HCT116 (cell line): ENCODE measurements around the gene OIT3.

ENCODE experiments used
- POLR2A ChIP-seq: IDR thresholded peaks from 2 replicates; pipeline ENCODE4 v1.7.0; 2011; ENCODE audit warnings: borderline replicate concordance; ENCODE audit not compliant: insufficient read depth, insufficient read length; ENCODE audit errors: extremely low read depth
- POLR2AphosphoS5 ChIP-seq: IDR thresholded peaks from 2 replicates; pipeline ENCODE4 v1.6.1; 2011; ENCODE audit warnings: mild to moderate bottlenecking, low read depth, low read length, moderate library complexity
- SP1 ChIP-seq: IDR thresholded peaks from 2 replicates; pipeline ENCODE4 v1.6.1; 2012; ENCODE audit warnings: low read depth
- TF ChIP-seq, protein P1 (sequence below), 3 experiments: fragments of 200-600 bp in 1 of 3; sonication (generic) in 1 of 3; IDR thresholded peaks in 2 of 3; conservative IDR thresholded peaks in 1 of 3; 2 replicates each; pipeline ENCODE4 v1.5.1; 2012 to 2017; ENCODE audit warnings: low read depth in 2 of 3, low read length in 2 of 3, antibody characterized with exemption in 1 of 3, borderline replicate concordance in 1 of 3, control low read depth in 1 of 3, mild to moderate bottlenecking in 1 of 3, mixed read lengths in 1 of 3, mixed run types in 1 of 3, moderate library complexity in 1 of 3; ENCODE audit not compliant: insufficient read depth in 1 of 3
- TF ChIP-seq, protein P2 (sequence below): IDR thresholded peaks from 2 replicates; pipeline ENCODE4 v1.6.1; 2012
- TF ChIP-seq, protein P3 (sequence below): IDR thresholded peaks from 2 replicates; pipeline ENCODE4 v1.6.1; 2012; ENCODE audit warnings: low read depth

DNA sequence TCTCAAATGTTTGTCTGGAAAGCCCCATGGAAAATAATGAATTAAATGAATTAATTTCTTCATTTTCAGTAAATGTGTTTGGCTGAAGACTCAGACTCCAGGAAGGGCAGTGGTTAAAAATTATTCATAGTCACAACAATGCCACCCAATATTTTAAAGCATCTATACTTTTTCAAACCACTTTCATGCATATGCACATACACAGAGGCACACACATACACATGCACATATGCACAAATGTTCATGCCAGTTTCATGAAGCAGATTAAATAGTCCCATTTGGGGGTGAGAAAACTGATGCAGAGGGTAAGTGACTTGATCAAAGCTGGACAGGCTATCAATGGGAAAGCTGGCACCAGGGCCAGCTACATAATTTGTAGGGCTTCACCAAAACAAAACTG, 62.5 kb downstream of the OIT3 start:
- TF ChIP-seq, protein P1, sequence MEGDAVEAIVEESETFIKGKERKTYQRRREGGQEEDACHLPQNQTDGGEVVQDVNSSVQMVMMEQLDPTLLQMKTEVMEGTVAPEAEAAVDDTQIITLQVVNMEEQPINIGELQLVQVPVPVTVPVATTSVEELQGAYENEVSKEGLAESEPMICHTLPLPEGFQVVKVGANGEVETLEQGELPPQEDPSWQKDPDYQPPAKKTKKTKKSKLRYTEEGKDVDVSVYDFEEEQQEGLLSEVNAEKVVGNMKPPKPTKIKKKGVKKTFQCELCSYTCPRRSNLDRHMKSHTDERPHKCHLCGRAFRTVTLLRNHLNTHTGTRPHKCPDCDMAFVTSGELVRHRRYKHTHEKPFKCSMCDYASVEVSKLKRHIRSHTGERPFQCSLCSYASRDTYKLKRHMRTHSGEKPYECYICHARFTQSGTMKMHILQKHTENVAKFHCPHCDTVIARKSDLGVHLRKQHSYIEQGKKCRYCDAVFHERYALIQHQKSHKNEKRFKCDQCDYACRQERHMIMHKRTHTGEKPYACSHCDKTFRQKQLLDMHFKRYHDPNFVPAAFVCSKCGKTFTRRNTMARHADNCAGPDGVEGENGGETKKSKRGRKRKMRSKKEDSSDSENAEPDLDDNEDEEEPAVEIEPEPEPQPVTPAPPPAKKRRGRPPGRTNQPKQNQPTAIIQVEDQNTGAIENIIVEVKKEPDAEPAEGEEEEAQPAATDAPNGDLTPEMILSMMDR (IDR thresholded peaks at IDR 0.05 in 2 of 3, conservative IDR thresholded peaks at IDR 0.05 in 1 of 3; ENCODE audit: borderline replicate concordance in 1 of 3, insufficient read depth in 1 of 3, low read depth in 2 of 3, low read length in 2 of 3), result no peak
- TF ChIP-seq SP1, result no peak
- TF ChIP-seq, protein P2, sequence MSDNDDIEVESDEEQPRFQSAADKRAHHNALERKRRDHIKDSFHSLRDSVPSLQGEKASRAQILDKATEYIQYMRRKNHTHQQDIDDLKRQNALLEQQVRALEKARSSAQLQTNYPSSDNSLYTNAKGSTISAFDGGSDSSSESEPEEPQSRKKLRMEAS, result no peak
- no peak for TF ChIP-seq POLR2A
- TF ChIP-seq POLR2AphosphoS5, result no peak
- TF ChIP-seq, protein P3, sequence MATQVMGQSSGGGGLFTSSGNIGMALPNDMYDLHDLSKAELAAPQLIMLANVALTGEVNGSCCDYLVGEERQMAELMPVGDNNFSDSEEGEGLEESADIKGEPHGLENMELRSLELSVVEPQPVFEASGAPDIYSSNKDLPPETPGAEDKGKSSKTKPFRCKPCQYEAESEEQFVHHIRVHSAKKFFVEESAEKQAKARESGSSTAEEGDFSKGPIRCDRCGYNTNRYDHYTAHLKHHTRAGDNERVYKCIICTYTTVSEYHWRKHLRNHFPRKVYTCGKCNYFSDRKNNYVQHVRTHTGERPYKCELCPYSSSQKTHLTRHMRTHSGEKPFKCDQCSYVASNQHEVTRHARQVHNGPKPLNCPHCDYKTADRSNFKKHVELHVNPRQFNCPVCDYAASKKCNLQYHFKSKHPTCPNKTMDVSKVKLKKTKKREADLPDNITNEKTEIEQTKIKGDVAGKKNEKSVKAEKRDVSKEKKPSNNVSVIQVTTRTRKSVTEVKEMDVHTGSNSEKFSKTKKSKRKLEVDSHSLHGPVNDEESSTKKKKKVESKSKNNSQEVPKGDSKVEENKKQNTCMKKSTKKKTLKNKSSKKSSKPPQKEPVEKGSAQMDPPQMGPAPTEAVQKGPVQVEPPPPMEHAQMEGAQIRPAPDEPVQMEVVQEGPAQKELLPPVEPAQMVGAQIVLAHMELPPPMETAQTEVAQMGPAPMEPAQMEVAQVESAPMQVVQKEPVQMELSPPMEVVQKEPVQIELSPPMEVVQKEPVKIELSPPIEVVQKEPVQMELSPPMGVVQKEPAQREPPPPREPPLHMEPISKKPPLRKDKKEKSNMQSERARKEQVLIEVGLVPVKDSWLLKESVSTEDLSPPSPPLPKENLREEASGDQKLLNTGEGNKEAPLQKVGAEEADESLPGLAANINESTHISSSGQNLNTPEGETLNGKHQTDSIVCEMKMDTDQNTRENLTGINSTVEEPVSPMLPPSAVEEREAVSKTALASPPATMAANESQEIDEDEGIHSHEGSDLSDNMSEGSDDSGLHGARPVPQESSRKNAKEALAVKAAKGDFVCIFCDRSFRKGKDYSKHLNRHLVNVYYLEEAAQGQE, result no peak
